ENCODE data around the gene YAF2.
A peak's percentile ranks its signal among the peaks of the same experiment; 100 is the strongest.

Gene YAF2

GRCh38 chr12:42126963-42127362, 111.1 kb downstream of the YAF2 start:
- Mint-ChIP-seq H3K36me3 (ENCODE audit: low read depth) (peaks cover 5% of the 10 kb centered on the region), H3K27me3 (ENCODE audit: low read depth, poor library complexity) (no peaks in the 10 kb centered on the region), H3K4me1 (peaks cover 12% of the 10 kb centered on the region), H3K27ac (no peak overlapping the region), H3K9me3 (peaks cover 1% of the 10 kb centered on the region), H3K4me3 (no peak overlapping the region)
- TF ChIP-seq, protein P1, sequence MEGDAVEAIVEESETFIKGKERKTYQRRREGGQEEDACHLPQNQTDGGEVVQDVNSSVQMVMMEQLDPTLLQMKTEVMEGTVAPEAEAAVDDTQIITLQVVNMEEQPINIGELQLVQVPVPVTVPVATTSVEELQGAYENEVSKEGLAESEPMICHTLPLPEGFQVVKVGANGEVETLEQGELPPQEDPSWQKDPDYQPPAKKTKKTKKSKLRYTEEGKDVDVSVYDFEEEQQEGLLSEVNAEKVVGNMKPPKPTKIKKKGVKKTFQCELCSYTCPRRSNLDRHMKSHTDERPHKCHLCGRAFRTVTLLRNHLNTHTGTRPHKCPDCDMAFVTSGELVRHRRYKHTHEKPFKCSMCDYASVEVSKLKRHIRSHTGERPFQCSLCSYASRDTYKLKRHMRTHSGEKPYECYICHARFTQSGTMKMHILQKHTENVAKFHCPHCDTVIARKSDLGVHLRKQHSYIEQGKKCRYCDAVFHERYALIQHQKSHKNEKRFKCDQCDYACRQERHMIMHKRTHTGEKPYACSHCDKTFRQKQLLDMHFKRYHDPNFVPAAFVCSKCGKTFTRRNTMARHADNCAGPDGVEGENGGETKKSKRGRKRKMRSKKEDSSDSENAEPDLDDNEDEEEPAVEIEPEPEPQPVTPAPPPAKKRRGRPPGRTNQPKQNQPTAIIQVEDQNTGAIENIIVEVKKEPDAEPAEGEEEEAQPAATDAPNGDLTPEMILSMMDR (IDR thresholded peaks at IDR 0.05): no peak
- DNase-seq: no peak

DNA sequence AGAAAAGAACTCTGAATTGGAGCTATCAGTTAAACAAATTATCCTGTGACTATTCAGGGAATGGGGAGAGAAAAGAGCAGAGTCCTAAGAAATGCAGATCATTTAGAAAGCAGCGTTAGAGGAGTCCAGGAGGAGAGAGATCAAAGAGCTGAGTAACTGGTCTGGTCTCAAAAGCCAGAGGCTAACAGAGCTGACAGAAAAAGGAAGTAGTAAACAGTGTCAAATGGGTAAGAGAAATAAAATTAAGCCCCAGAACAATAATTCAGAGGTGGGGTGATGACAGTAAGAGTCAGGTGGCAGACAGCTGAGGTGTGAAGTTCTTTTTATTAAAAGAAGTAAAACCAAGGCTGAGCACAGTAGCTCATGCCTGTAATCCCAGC, 112.7 kb downstream of the YAF2 start:
- Mint-ChIP-seq H3K27me3 (ENCODE audit: low read depth, poor library complexity) (no peaks in the 10 kb centered on the region), H3K4me1 (peaks cover 11% of the 10 kb centered on the region), H3K36me3 (ENCODE audit: low read depth) (peaks cover 17% of the 10 kb centered on the region)

DNA sequence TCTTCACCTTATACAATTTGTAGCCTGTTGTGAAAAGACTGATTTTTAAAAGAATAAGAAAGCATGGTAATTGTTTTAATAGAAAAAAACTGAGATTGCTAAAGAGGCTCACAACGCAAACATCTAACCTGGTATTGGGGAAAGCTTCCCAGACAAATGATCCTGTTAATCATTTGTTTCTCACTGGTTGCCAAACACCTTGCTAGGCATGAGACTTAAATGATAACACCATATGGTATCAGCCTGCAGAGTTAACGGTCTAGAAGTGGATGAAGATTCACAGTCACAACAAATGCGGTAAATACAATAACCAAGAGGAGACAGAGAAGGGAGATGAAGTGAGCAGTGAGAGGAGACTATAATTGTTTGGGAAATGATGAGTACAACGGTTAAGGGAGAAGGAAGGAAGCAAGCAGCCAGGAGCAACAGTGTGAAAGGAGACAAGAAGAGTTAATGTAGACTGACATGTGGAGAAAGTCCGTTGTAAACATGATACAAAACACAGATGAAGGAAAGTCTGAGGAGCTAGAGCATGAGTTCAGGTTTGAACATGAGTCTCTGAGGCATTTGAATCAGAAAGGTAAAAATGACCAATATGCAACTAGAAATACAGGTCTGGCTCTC, 113.2 kb downstream of the YAF2 start:
- DNase-seq: no peak
- peaks cover 22% of the 10 kb centered on the region for H3K36me3 Mint-ChIP-seq (ENCODE audit: low read depth)
- no peaks in the 10 kb centered on the region for H3K27me3 Mint-ChIP-seq (ENCODE audit: low read depth, poor library complexity)
- H3K4me1 Mint-ChIP-seq: peaks cover 6% of the 10 kb centered on the region
- TF ChIP-seq, protein P1 (IDR thresholded peaks at IDR 0.05): no peak
- H3K27ac Mint-ChIP-seq: no peak overlapping the region
- no peak overlapping the region for H3K4me3 Mint-ChIP-seq
- H3K9me3 Mint-ChIP-seq: peaks cover 5% of the 10 kb centered on the region

More for the DNA sequence above, 112.7 kb downstream of the YAF2 start:
- no peak overlapping the region for H3K4me3 Mint-ChIP-seq
- peaks cover 5% of the 10 kb centered on the region for H3K9me3 Mint-ChIP-seq
- TF ChIP-seq, protein P1 (IDR thresholded peaks at IDR 0.05): no peak
- no peak overlapping the region for H3K27ac Mint-ChIP-seq
- no peak for DNase-seq

- TF ChIP-seq, protein P1 (IDR thresholded peaks at IDR 0.05): no peak
- Mint-ChIP-seq H3K4me3 (no peak overlapping the region), H3K27ac (peak overlapping the region; percentile 77), H3K4me1 (no peaks in the 10 kb centered on the region), H3K36me3 (ENCODE audit: low read depth) (peaks cover 76% of the 10 kb centered on the region), H3K9me3 (peaks cover 39% of the 10 kb centered on the region), H3K27me3 (ENCODE audit: low read depth, poor library complexity) (no peaks in the 10 kb centered on the region)
- no peak for DNase-seq
These were observed 118.9 kb downstream of the YAF2 start for GRCh38 chr12:42119085-42119633.

DNA sequence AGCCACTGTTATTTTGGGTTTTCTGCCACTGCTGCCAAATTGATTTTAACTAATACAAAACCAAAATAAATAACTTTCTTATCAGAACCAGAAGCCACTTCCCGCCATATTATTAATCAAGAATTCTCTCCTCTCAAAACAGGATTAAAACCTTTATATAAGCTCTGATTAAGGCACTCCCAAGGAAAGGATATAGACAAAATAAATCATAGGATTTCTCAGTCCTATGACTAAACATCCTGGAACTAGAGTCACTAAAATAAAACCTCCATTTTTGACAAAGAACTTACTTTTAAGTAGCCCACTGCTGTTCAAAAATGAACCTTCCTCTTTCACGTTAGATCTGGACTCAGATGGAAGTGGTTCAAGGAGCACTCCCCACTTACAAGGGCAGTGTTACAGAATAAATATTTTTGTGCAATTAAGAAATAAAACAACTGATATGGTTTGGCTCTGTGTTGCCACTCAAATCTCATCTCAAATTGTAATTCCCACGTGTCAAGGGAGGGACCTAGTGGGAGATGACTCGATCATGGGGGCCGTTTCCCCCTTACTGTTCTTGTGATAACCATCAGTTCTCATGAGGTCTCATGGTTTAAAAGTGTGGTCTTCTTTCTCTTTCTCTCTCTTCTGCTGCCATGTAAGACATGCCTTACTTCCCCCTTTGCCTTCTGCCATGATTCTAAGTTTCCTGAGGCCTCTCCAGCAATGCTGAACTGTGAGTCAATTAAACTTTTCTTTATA, 119.7 kb downstream of the YAF2 start:
- H3K9me3 Mint-ChIP-seq: peaks cover 47% of the 10 kb centered on the region
- no peaks in the 10 kb centered on the region for H3K27me3 Mint-ChIP-seq (ENCODE audit: low read depth, poor library complexity)
- H3K27ac Mint-ChIP-seq: no peak overlapping the region
- no peaks in the 10 kb centered on the region for H3K4me1 Mint-ChIP-seq
- DNase-seq: no peak
- H3K36me3 Mint-ChIP-seq (ENCODE audit: low read depth): peaks cover 85% of the 10 kb centered on the region
- H3K4me3 Mint-ChIP-seq: no peak overlapping the region
- TF ChIP-seq, protein P1 (IDR thresholded peaks at IDR 0.05): no peak
